Measurements from ENCODE around the gene ODAD2.

DNA sequence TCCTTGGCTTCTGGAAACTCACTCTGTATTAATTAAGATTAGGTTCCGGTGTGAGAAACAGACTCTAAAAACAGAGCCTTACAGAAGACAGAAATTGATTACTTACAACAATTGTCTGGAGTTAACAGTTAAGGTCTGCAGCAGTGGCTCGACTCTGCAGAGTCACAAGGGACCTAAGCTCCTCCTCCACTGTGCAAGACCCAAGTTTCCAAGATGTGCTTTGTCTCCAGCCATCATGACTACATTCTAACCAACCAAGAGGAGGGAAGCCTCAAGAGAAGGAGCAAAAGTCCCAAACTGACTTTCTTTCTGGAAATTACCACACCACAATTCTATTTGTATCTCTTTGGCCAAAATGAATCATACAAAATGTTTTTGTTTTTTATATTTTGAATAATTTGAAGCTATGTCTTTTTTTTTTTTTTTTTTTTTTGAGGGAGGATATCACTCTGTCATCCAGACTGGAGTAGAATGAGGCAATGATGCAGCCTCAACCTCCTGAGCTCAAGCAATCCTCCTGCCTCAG is 14.2 kb upstream of the ODAD2 start:
- TF ChIP-seq, protein P1, sequence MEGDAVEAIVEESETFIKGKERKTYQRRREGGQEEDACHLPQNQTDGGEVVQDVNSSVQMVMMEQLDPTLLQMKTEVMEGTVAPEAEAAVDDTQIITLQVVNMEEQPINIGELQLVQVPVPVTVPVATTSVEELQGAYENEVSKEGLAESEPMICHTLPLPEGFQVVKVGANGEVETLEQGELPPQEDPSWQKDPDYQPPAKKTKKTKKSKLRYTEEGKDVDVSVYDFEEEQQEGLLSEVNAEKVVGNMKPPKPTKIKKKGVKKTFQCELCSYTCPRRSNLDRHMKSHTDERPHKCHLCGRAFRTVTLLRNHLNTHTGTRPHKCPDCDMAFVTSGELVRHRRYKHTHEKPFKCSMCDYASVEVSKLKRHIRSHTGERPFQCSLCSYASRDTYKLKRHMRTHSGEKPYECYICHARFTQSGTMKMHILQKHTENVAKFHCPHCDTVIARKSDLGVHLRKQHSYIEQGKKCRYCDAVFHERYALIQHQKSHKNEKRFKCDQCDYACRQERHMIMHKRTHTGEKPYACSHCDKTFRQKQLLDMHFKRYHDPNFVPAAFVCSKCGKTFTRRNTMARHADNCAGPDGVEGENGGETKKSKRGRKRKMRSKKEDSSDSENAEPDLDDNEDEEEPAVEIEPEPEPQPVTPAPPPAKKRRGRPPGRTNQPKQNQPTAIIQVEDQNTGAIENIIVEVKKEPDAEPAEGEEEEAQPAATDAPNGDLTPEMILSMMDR (IDR thresholded peaks at IDR 0.05) = no peak
- TF ChIP-seq EP300 (IDR thresholded peaks at IDR 0.05) (no peak), POLR2AphosphoS5 (IDR thresholded peaks at IDR 0.05) (no peak)
